IPS-11a (cell line): ENCODE data around the gene ELK1.
A peak's percentile ranks its signal among the peaks of the same experiment; 100 is the strongest.

Experiments used
- H3K4me3 ChIP-seq: one replicate; pipeline ENCODE4 v1.5.1; 2013; ENCODE audit warnings: low read depth, low read length, control low read depth

Gene ELK1

GRCh38 chrX:47646636-47647035, 3.7 kb downstream of the ELK1 start:
- H3K4me3 ChIP-seq: no peak overlapping the region

- H3K4me3 ChIP-seq: no peak overlapping the region
These were observed 4.8 kb downstream of the ELK1 start for GRCh38 chrX:47645530-47645929.

- no peak overlapping the region for H3K4me3 ChIP-seq
These were observed 5.7 kb downstream of the ELK1 start for GRCh38 chrX:47644557-47645091.

DNA sequence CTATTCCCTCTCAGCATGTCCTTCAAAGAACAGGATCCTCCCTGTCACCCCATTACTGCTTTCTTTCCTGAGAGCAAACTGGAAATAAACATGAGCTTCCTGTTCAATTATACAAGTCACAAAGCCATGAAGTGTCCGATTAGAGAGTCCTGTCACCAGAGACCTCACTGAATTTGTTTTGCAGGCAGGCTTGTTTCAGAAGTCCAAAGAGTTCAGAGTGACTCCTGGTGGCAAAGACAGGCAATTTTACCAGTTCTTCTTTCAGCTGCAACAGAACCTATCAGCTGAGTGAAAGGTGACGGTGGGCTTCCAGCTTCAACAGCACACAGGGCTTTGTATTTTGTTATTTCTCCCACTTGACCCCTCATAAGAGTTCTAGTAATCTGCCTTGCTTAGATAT, 6.4 kb downstream of the ELK1 start:
- no peak overlapping the region for H3K4me3 ChIP-seq

GRCh38 chrX:47638816-47639215, 11.5 kb downstream of the ELK1 start:
- no peak overlapping the region for H3K4me3 ChIP-seq

GRCh38 chrX:47637546-47638195, 12.7 kb downstream of the ELK1 start:
- H3K4me3 ChIP-seq: no peak overlapping the region

GRCh38 chrX:47634871-47635575, 15.3 kb downstream of the ELK1 start:
- H3K4me3 ChIP-seq: no peak overlapping the region

GRCh38 chrX:47633689-47634590, 16.4 kb downstream of the ELK1 start:
- H3K4me3 ChIP-seq: no peak overlapping the region

DNA sequence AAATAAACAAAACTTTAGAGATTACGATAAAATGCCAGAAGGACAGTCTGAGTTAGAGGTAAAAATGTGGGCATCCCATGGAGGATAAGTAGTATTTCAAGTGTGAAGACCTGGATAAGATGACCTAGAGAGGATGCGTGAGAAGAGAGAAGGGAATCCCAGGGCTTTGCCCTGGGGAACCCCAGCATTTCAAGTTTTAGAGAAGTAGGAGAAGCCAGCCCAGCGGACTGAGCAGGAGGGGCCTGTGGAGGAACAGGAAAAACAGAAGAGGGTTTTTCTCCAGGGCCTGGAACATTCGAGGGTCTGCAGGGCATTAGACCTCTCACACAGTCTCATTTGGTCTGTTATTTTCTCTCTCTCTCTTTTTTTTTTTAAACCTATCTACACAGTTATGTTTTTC, 17.7 kb downstream of the ELK1 start:
- H3K4me3 ChIP-seq: no peak overlapping the region

DNA sequence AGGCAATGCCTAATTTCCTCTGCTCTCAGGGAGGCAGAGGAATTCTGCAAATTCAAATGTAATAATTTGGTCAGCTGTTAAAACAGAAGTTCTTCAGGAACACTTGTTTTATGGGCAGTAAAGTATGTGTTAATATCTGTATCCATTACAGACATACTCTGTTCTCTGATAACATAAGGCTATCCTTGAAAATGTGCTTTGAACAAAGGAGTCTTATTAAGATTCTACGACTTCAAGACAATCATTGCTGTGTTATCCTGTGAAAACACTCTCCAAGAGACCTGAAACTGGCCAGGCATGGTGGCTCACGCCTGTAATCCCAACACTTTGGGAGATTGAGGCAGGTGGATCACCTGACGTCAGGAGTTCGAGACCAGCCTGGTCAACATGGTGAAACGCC, 18.7 kb downstream of the ELK1 start:
- H3K4me3 ChIP-seq: no peak overlapping the region

GRCh38 chrX:47629419-47630200, 20.8 kb downstream of the ELK1 start, which contains the start of gene CFP:
Gene CFP, minus strand, starts transcription at chrX:47629930. Its CDS starts 86 bp downstream, at chrX:47629844.
- H3K4me3 ChIP-seq: no peak within 1 kb of the TSS

DNA sequence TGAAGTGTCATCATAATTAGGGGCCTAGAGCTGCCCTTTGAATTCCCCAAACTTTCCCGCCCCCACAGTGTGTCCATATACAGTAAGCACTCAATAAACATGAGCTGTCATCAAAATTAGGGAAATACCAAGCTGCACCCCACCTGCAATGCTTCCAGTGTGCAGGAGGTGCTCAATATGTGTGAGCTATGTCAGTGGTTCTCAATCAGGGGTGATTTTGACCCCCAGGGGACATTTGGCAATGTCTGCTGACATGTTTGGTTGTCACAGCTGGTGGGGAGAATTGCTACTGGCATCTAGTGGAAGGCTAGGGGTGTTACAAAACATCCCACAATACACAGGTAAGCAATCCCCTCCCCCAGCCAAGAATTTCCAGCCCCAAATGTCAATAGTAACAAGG, 21.4 kb downstream of the ELK1 start:
- H3K4me3 ChIP-seq: no peak overlapping the region

GRCh38 chrX:47625365-47625764, 25.0 kb downstream of the ELK1 start:
- no peak overlapping the region for H3K4me3 ChIP-seq

GRCh38 chrX:47623540-47624027, 26.8 kb downstream of the ELK1 start:
- no peak overlapping the region for H3K4me3 ChIP-seq

- H3K4me3 ChIP-seq: no peak overlapping the region
These were observed 28.5 kb downstream of the ELK1 start for GRCh38 chrX:47621851-47622250.

DNA sequence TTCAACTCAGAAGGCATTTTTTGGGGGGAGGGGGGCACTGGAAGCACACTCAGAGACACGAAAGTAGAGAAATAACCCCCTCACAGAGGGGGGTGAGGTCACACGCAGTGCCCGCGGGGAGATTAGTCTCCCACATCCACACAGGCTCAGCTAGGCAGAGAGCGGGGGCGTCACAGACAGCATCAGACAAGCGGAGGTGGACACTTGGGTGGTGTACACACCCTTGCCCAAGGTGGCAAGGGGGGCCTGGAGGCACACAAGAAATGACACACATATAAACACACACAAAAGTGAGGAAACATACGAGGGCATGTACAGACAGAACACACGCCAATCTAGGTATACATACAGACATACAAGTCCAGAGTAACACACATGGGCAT, 30.1 kb downstream of the ELK1 start:
- H3K4me3 ChIP-seq: peak overlapping the region; percentile 33

DNA sequence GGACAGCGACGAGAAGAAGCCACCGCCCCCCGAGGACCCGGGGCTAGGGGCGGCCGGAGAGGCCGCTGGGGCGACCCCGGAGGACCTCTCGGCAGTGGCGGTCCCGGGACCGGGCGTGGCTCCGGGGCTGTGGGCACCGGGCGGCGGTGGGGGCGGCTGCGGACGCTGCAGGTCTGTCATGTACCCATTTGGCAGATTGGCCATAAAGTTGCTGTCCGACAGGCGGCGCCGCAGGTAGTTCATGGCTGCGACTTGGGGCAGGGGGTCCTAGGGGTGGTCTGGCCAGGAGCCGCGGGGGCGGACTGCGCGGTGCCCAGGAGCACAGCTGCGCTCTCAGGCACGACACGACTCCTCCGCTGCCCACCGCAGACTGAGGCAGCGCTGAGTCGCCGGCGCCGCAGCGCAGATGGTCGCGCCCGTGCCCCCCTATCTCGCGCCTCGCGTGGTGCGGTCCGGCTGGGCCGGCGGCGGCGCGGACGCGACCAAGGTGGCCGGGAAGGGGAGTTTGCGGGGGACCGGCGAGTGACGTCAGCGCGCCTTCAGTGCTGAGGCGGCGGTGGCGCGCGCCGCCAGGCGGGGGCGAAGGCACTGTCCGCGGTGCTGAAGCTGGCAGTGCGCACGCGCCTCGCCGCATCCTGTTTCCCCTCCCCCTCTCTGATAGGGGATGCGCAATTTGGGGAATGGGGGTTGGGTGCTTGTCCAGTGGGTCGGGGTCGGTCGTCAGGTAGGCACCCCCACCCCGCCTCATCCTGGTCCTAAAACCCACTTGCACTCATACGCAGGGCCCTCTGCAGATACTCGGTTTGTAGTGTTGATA, 30.7 kb downstream of the ELK1 start, which contains the start of gene SYN1:
SYN1 (minus strand) TSS at position 372 of the 817 bp plus-strand sequence; CDS start at position 243, 129 bp downstream.
- peak within 1 kb of the TSS; percentile 37 for H3K4me3 ChIP-seq

DNA sequence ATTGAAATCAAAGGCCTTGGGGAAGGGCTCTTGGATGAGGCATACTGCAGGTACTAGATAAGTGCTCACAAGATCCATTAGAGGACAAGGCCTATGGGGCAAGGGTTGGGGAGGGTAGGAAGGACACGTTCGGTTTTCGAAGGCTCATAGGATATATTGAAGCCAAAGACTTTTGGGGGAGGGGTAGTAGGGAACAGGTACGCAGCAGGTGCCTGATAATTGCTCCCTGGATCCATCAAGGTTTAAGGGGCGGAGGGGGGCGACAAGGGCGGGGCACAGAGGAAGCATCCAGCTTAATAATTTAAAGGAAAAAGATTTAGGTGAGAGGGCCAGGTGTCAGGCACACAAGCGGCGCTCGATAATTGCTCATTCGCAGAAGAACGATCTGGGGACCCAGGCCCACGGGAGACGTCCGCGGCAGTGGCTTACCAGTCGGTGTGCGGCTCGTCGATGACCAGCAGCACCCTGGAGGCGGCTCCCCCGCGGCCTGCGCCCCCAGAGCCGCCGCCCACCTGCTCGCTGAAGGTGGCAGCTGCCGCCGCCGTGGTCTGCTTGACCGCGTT, 31.4 kb downstream of the ELK1 start:
- H3K4me3 ChIP-seq: peak overlapping the region; percentile 37

- no peak overlapping the region for H3K4me3 ChIP-seq
These were observed 35.7 kb downstream of the ELK1 start for GRCh38 chrX:47614618-47615017.
